ENCODE results near the gene WNT9B.

WNT9B gene

GRCh38 chr17:46857600-46857999 lies 6.2 kb downstream of the WNT9B start:
- DNase-seq = no peak

- no peak for DNase-seq
These were observed 8.6 kb downstream of the WNT9B start for GRCh38 chr17:46859996-46860395.

GRCh38 chr17:46862949-46863348 lies 11.6 kb downstream of the WNT9B start:
- DNase-seq = no peak

- DNase-seq = no peak
These were observed 12.2 kb downstream of the WNT9B start for GRCh38 chr17:46863383-46864121.

- DNase-seq = no peak
These were observed 13.7 kb downstream of the WNT9B start for GRCh38 chr17:46865100-46865499.

- DNase-seq = no peak
These were observed 14.9 kb downstream of the WNT9B start for GRCh38 chr17:46866325-46866724.

GRCh38 chr17:46866747-46867146 lies 15.4 kb downstream of the WNT9B start:
- DNase-seq = no peak

- no peak for DNase-seq
These were observed 17.4 kb downstream of the WNT9B start for GRCh38 chr17:46868689-46869187.

- DNase-seq = no peak
These were observed 17.9 kb downstream of the WNT9B start for GRCh38 chr17:46869296-46869695.

GRCh38 chr17:46869975-46870803 lies 18.8 kb downstream of the WNT9B start:
- DNase-seq = no peak

GRCh38 chr17:46872421-46872820 lies 21.0 kb downstream of the WNT9B start:
- no peak for DNase-seq

GRCh38 chr17:46873941-46874645 lies 22.7 kb downstream of the WNT9B start:
- no peak for DNase-seq

GRCh38 chr17:46874906-46875305 lies 23.5 kb downstream of the WNT9B start:
- DNase-seq = no peak

- no peak for DNase-seq
These were observed 24.5 kb downstream of the WNT9B start for GRCh38 chr17:46875849-46876352.

GRCh38 chr17:46876353-46876887 lies 25.0 kb downstream of the WNT9B start:
- DNase-seq = no peak

GRCh38 chr17:46876926-46877325 lies 25.5 kb downstream of the WNT9B start:
- no peak for DNase-seq

GRCh38 chr17:46877466-46877865 lies 26.1 kb downstream of the WNT9B start:
- no peak for DNase-seq

GRCh38 chr17:46878055-46878454 lies 26.7 kb downstream of the WNT9B start:
- no peak for DNase-seq

GRCh38 chr17:46879101-46879500 lies 27.7 kb downstream of the WNT9B start:
- no peak for DNase-seq

- DNase-seq = no peak
These were observed 29.6 kb downstream of the WNT9B start for GRCh38 chr17:46881015-46881414.

- no peak for DNase-seq
These were observed 31.3 kb downstream of the WNT9B start for GRCh38 chr17:46882666-46883065.

GRCh38 chr17:46883871-46884520 lies 32.6 kb downstream of the WNT9B start:
- no peak for DNase-seq

All from stimulated activated CD4-positive, alpha-beta T cell treated with anti-CD3 and anti-CD28 coated beads, Interleukin-2, amount 100 ng/mL, for 48 hours (primary cell).